HEK293 (cell line): Measurements from ENCODE around the gene HACD3.

Experiments used
- BCL11A ChIP-seq: fragments of 450-650 bp; formaldehyde crosslinking; IDR thresholded peaks from 2 replicates; pipeline ENCODE4 v1.5.1; 2016; ENCODE audit warnings: low read depth, missing biosample characterization, missing genetic modification characterization
- CTCF ChIP-seq: fragments of 450-650 bp; formaldehyde crosslinking; IDR thresholded peaks from 2 replicates; pipeline ENCODE4 v1.5.1; 2016; ENCODE audit warnings: missing biosample characterization, missing genetic modification characterization
- PATZ1 ChIP-seq: fragments of 450-650 bp; formaldehyde crosslinking; IDR thresholded peaks from 2 replicates; pipeline ENCODE4 v1.5.1; 2016; ENCODE audit warnings: missing biosample characterization, missing genetic modification characterization
- PBX3 ChIP-seq: sonication (generic); formaldehyde crosslinking; IDR thresholded peaks from 2 replicates; pipeline ENCODE4 v1.8.1; 2022; ENCODE audit warnings: mild to moderate bottlenecking, moderate library complexity, missing genetic modification reagents
- PRDM10 ChIP-seq: fragments of 450-650 bp; formaldehyde crosslinking; IDR thresholded peaks from 2 replicates; pipeline ENCODE4 v1.5.1; 2016; ENCODE audit warnings: missing biosample characterization, missing genetic modification characterization
- SALL2 ChIP-seq: fragments of 450-650 bp; formaldehyde crosslinking; IDR thresholded peaks from 2 replicates; pipeline ENCODE4 v1.5.0; 2017; ENCODE audit warnings: missing biosample characterization, mild to moderate bottlenecking, missing genetic modification characterization, borderline replicate concordance
- ZBTB1 ChIP-seq: fragments of 450-650 bp; formaldehyde crosslinking; IDR thresholded peaks from 2 replicates; pipeline ENCODE4 v1.5.1; 2016; ENCODE audit warnings: missing biosample characterization, missing genetic modification characterization
- ZBTB26 ChIP-seq: fragments of 450-650 bp; formaldehyde crosslinking; optimal IDR thresholded peaks from 2 replicates; pipeline ENCODE3; 2016; ENCODE audit warnings: missing biosample characterization, mild to moderate bottlenecking, missing genetic modification characterization
- ZBTB48 ChIP-seq: fragments of 450-650 bp; formaldehyde crosslinking; IDR thresholded peaks from 2 replicates; pipeline ENCODE4 v1.5.1; 2016; ENCODE audit warnings: missing biosample characterization, missing genetic modification characterization
- ZBTB7A ChIP-seq: fragments of 450-650 bp; formaldehyde crosslinking; IDR thresholded peaks from 2 replicates; pipeline ENCODE4 v1.5.1; 2016; ENCODE audit warnings: low read depth, missing biosample characterization, missing genetic modification characterization
- ZNF146 ChIP-seq: fragments of 450-650 bp; formaldehyde crosslinking; IDR thresholded peaks from 2 replicates; pipeline ENCODE4 v1.5.1; 2016; ENCODE audit warnings: missing biosample characterization, missing genetic modification characterization
- ZNF184 ChIP-seq: fragments of 450-650 bp; IDR thresholded peaks from 2 replicates; pipeline ENCODE4 v1.5.1; 2018; ENCODE audit warnings: missing biosample characterization, mild to moderate bottlenecking, missing genetic modification characterization
- ZNF335 ChIP-seq: fragments of 450-650 bp; formaldehyde crosslinking; conservative IDR thresholded peaks from 2 replicates; pipeline ENCODE4 v1.5.1; 2016; ENCODE audit warnings: missing biosample characterization, missing genetic modification characterization
- ZNF391 ChIP-seq: fragments of 450-650 bp; formaldehyde crosslinking; IDR thresholded peaks from 2 replicates; pipeline ENCODE4 v1.5.1; 2016; ENCODE audit warnings: low read depth, missing biosample characterization, missing genetic modification characterization, borderline replicate concordance
- ZNF398 ChIP-seq: fragments of 450-650 bp; formaldehyde crosslinking; IDR thresholded peaks from 2 replicates; pipeline ENCODE4 v1.5.1; 2017; ENCODE audit warnings: missing biosample characterization, missing genetic modification characterization
- ZNF404 ChIP-seq: fragments of 450-650 bp; formaldehyde crosslinking; IDR thresholded peaks from 2 replicates; pipeline ENCODE4 v1.5.1; 2017; ENCODE audit warnings: missing biosample characterization, missing genetic modification characterization
- ZNF488 ChIP-seq: fragments of 450-650 bp; formaldehyde crosslinking; IDR thresholded peaks from 2 replicates; pipeline ENCODE4 v1.5.1; 2016; ENCODE audit warnings: missing biosample characterization, missing genetic modification characterization
- ZNF514 ChIP-seq: fragments of 450-650 bp; formaldehyde crosslinking; IDR thresholded peaks from 2 replicates; pipeline ENCODE4 v1.5.1; 2016; ENCODE audit warnings: missing biosample characterization, missing genetic modification characterization
- ZNF558 ChIP-seq: fragments of 450-650 bp; formaldehyde crosslinking; IDR thresholded peaks from 2 replicates; pipeline ENCODE4 v1.5.1; 2016; ENCODE audit warnings: missing biosample characterization, missing genetic modification characterization
- ZNF560 ChIP-seq: fragments of 450-650 bp; formaldehyde crosslinking; IDR thresholded peaks from 2 replicates; pipeline ENCODE4 v1.5.1; 2017; ENCODE audit warnings: missing biosample characterization, missing genetic modification characterization, borderline replicate concordance
- ZNF670 ChIP-seq: fragments of 450-650 bp; formaldehyde crosslinking; IDR thresholded peaks from 2 replicates; pipeline ENCODE4 v1.5.1; 2016; ENCODE audit warnings: missing biosample characterization, missing genetic modification characterization, low read depth
- ZNF701 ChIP-seq: fragments of 450-650 bp; formaldehyde crosslinking; IDR thresholded peaks from 2 replicates; pipeline ENCODE4 v1.5.1; 2016; ENCODE audit warnings: missing biosample characterization, missing genetic modification characterization
- ZNF777 ChIP-seq: fragments of 450-650 bp; formaldehyde crosslinking; IDR thresholded peaks from 2 replicates; pipeline ENCODE4 v1.5.1; 2017; ENCODE audit warnings: missing biosample characterization, missing genetic modification characterization, borderline replicate concordance
- ZNF792 ChIP-seq: fragments of 450-650 bp; formaldehyde crosslinking; IDR thresholded peaks from 2 replicates; pipeline ENCODE4 v1.5.1; 2016; ENCODE audit warnings: missing biosample characterization, missing genetic modification characterization

The HACD3 gene

GRCh38 chr15:65512807-65513416 lies 17.4 kb upstream of the HACD3 start (continued):
- no peak for TF ChIP-seq ZNF146
- TF ChIP-seq ZNF514 (tag by site-specific recombination), result no peak
- no peak for TF ChIP-seq ZNF560 (tag by site-specific recombination)
- TF ChIP-seq ZBTB48, result no peak
- TF ChIP-seq ZBTB26 (tag by site-specific recombination), result no peak
- no peak for TF ChIP-seq CTCF (tag by site-specific recombination)
- peak; percentile 58 for TF ChIP-seq ZNF335 (tag by site-specific recombination)
- no peak for TF ChIP-seq ZNF777 (tag by site-specific recombination)
- no peak for TF ChIP-seq ZNF404 (tag by site-specific recombination)
- no peak for TF ChIP-seq ZBTB1 (tag by site-specific recombination)
- TF ChIP-seq ZNF558 (tag by site-specific recombination), result peak; percentile 56; the same call in 1 of the 2 replicates
- TF ChIP-seq PATZ1 (tag by site-specific recombination), result no peak
- TF ChIP-seq ZNF701 (tag by site-specific recombination), result no peak
- TF ChIP-seq PBX3 (CRISPR knock-in tag), result no peak
- TF ChIP-seq ZNF488, result no peak
- TF ChIP-seq PRDM10 (tag by site-specific recombination), result peak; percentile 69
- TF ChIP-seq ZNF391 (tag by site-specific recombination), result no peak
- peak; percentile 83; the same call in 1 of the 2 replicates for TF ChIP-seq ZNF184
- no peak for TF ChIP-seq ZBTB7A (tag by site-specific recombination)
- TF ChIP-seq ZNF398 (tag by site-specific recombination), result no peak
- no peak for TF ChIP-seq ZNF792 (tag by site-specific recombination)
- TF ChIP-seq BCL11A (tag by site-specific recombination), result peak; percentile 94
- TF ChIP-seq SALL2, result no peak
- TF ChIP-seq ZNF670, result no peak
